K562 treated with DMSO at 1 percent for 4 hours (cell line): ENCODE results near the gene PROKR2. TPM values are rescaled to one million over a fixed set of nuclear protein-coding genes. Genes with fewer than 3 reads are reported as not detected.

Experiments
- total RNA-seq: library from RNA; unstranded; fragments of 300-600 nt; gene quantifications from 2 replicates; pipeline ENCODE4 v1.2.3, GENCODE V29; 2022; ENCODE audit not compliant: insufficient read depth

The PROKR2 gene
- not detected in 2 replicates for total RNA-seq

GRCh38 chr20:5316188-5317158 lies at the start of gene PROKR2:
PROKR2 (minus strand) TSS chr20:5316954; CDS start chr20:5314369, 2,585 bp downstream.

Other genes starting within 250 kb of the PROKR2 start
- gene TMEM230, start 203.9 kb downstream of the PROKR2 start, total RNA-seq, result 60.7 and 69.8 TPM in 2 replicates
- 209 and 256 TPM in 2 replicates for gene PCNA, start 197.0 kb downstream of the PROKR2 start, total RNA-seq
- gene CDS2, start 189.9 kb downstream of the PROKR2 start, total RNA-seq, result 3.7 and 5.1 TPM in 2 replicates